HG02763 (cell line): ENCODE data around the gene CENPS.

Source experiments
- ATAC-seq: cut with Tn5 transposase; IDR thresholded peaks from one replicate; pipeline ENCODE4 v1.9.1; 2021; ENCODE audit warnings: mild to moderate bottlenecking, moderate library complexity; ENCODE audit not compliant: unreplicated experiment

Gene CENPS

DNA sequence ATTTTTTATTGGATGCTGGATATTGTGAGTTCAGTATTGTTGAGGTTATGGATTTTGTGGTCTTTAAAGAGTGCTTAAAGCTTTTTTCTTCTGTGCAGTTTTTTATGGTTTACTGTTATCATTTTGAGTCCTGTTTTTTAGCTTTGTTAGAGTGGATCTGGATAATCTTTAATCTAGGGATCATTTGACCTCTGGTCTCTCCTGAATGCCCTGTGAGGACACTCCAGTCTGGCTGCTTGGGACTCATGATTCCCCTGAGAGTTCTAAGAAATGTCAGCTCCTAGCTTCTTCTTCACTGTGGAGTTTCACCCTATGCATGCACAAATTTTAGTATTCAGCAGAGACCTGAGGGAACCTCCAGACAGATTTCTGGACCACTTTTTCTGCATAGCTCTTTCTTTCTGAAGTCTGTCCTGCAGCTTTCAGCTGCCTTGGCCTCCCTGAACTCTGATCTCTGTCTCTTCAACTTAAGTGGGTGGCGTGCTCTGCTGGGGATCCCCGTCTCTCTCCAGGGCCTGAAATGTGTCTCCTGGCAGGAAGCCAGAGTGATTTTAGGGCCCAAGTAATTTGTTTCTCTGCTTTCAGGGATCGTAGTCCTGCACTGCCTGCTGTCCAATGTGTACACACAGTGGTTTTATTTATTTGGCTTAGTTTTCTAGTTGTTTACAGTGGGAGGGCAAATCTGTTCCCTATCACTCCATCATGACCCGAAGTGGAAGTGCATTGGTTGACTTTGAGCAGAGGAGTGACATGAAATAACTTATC lies 59.2 kb downstream of the CENPS start:
- no peak for ATAC-seq

DNA sequence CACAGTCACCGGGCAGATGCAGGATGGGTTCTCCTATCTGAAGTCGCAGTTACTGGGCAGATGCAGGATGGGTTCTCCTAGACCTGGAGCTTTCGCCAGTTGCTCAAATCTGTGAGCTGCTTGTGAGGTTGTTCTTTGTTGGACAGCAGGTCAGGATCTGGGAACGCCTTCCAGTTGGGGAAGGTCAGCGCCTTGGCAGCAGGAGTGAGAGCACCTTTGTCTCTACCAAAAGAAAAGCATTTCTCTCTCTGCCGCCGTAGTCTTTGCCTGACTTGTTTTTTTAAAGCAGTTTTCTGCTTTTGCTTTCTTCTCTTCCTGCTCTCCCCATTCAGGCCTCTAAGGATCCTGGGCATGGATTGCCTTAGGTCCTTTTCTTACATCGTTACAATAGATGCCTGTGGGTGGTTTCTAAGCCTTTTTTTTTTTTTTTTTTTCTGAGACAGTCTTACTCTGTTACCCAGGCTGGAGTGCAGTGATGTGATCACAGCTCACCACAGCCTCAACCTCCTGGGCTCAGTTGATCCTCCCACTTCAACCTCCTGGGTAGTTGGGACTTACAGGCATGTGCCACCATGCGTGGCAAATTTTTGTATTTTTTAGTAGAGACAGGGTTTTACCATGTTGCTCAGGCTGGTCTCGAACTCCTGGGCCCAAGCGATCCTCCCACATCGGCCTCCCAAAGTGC lies 60.2 kb downstream of the CENPS start:
- no peak for ATAC-seq
